Adrenal gland (tissue), 5 donors: ENCODE results near the gene KLF6.

Source experiments
- CTCF ChIP-seq, 6 experiments: fragments of 450-650 bp in 4 of 6; fragments of 200-600 bp in 2 of 6; sonication (generic) in 1 of 6; IDR thresholded peaks; 1 replicate in 5 of 6; 2 replicates in 1 of 6; pipeline versions ENCODE4 v1.5.1 to v1.8.0; 2016 to 2021; ENCODE audit warnings: antibody characterized with exemption in 6 of 6, mild to moderate bottlenecking in 2 of 6, moderate library complexity in 1 of 6
- POLR2A ChIP-seq, 2 donors: fragments of 450-650 bp; IDR thresholded peaks; one replicate each; pipeline ENCODE4 v1.6.1; 2017; ENCODE audit warnings: antibody characterized with exemption in 2 of 2, mild to moderate bottlenecking in 2 of 2, moderate library complexity in 1 of 2
- donor health status: DM: no; HTN: no; CAD: no.

- TF ChIP-seq CTCF (IDR thresholded peaks at IDR 0.05) (no peak), POLR2A (IDR thresholded peaks at IDR 0.05) (no peak)
These were observed 44.4 kb upstream of the KLF6 start for GRCh38 chr10:3829156-3830050.
